22Rv1 (cell line): ENCODE measurements around the gene IKZF3.
A peak's percentile ranks its signal among the peaks of the same experiment; 100 is the strongest.
"Not testable (repeated sequence)": the region's sequence is repeated elsewhere in the genome, so short reads cannot be mapped to it uniquely, and the experiment has no call there.

Experiments used
- H3K27ac ChIP-seq: fragments of 450-650 bp; 2 replicates; pipeline ENCODE4 v1.5.1; 2017
- ZFX ChIP-seq: fragments of 450-650 bp; IDR thresholded peaks from 2 replicates; pipeline ENCODE4 v1.6.1; 2017; ENCODE audit warnings: antibody characterized with exemption, borderline replicate concordance
- TF ChIP-seq, protein P1 (sequence below): fragments of 450-650 bp; IDR thresholded peaks from 2 replicates; pipeline ENCODE4 v1.5.1; 2017; ENCODE audit warnings: mild to moderate bottlenecking

The IKZF3 gene

DNA sequence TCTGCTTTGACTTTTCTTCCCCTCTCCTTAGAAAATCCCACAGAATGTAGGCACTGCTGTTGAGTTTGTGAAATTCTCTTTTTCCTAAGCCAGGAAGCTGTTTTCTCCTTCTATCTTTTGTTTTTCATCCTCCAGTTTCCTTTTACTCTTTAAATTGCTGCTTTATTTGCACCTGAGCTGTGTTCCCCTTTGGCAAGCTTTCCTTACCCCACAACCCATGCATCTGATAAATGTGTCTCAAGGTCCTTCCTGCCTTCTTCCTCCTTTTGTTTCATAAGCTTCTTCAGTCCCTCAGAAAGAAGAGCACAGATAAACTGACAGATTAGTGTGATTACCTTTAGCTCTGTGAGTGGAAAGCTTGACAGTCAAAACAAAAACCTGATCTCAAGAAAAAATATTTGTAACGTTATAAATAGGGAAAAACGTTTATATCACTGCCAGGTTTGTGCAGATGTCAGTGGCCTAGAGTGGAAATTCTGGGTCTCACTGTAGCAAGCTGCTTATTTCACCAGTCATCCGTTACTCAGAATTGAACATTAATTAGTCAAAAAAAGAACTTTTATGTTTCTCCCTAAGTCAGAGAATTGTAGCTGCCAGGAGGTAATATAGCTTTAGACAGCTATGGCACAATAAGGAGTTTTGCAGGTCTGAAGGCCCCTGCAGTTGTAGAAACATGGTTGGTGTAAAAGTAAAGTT, 30.7 kb upstream of the IKZF3 start:
- no peak overlapping the region for H3K27ac ChIP-seq
- TF ChIP-seq, protein P1, sequence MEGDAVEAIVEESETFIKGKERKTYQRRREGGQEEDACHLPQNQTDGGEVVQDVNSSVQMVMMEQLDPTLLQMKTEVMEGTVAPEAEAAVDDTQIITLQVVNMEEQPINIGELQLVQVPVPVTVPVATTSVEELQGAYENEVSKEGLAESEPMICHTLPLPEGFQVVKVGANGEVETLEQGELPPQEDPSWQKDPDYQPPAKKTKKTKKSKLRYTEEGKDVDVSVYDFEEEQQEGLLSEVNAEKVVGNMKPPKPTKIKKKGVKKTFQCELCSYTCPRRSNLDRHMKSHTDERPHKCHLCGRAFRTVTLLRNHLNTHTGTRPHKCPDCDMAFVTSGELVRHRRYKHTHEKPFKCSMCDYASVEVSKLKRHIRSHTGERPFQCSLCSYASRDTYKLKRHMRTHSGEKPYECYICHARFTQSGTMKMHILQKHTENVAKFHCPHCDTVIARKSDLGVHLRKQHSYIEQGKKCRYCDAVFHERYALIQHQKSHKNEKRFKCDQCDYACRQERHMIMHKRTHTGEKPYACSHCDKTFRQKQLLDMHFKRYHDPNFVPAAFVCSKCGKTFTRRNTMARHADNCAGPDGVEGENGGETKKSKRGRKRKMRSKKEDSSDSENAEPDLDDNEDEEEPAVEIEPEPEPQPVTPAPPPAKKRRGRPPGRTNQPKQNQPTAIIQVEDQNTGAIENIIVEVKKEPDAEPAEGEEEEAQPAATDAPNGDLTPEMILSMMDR, result no peak
- TF ChIP-seq ZFX, result no peak

DNA sequence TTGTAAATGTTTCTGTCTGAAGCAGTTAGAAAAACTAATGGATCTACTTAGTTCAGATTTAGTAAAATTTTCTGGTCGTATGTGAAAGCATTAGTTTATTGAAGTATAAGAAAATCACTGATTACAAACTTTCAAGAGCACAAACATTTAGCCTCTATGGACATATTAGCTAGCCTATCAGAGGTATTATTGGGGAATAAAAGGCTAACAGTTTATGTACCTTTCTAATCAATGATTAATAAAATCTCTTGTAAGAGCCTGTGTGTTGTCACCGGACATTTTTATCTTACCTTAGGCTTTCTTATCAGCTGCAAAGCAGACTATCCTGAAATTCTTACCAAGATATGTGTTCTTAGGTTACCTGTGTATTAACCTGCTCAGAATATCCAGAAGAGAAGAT, 25.1 kb upstream of the IKZF3 start:
- no peak overlapping the region for H3K27ac ChIP-seq
- TF ChIP-seq ZFX, result no peak
- TF ChIP-seq, protein P1, result no peak

DNA sequence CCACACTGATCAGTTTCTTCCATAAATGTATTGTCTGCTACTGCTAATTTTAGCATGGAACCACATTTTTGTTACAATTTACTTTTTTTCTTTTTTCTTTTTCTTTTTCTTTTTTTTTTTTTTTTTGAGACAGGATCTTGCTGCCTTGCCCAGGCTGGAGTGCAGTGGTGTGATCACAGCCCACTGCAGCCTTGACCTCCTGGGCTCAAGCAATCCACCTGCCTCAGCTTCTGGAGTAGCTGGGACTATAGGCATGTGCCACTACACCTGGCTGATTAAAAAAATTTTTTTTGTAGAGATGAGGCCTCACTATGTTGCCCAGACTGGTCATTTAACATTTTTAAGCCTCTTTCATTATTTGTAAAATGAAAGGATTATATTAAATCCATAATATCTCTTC, 23.0 kb upstream of the IKZF3 start:
- H3K27ac ChIP-seq, result no peak overlapping the region
- TF ChIP-seq ZFX, result no peak
- TF ChIP-seq, protein P1, result no peak

DNA sequence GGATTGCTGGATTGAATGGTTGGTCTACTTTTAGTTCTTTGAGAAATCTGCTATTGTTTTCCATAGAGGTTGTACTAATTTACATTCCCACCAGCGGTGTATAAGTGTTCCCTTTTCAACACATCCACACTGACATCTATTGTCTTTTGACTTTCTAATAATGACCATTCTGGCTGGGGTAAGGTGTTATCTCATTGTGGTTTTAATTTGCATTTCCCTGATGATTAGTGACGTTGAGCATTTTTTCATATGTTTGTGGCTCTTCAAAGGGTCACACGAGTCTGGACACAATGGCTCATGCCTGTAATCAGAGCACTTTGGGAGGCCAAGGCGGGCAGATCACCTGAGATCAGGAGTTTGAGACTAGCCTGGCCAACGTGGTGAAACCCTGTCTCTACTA, 22.0 kb upstream of the IKZF3 start:
- H3K27ac ChIP-seq, result not testable (repeated sequence)

DNA sequence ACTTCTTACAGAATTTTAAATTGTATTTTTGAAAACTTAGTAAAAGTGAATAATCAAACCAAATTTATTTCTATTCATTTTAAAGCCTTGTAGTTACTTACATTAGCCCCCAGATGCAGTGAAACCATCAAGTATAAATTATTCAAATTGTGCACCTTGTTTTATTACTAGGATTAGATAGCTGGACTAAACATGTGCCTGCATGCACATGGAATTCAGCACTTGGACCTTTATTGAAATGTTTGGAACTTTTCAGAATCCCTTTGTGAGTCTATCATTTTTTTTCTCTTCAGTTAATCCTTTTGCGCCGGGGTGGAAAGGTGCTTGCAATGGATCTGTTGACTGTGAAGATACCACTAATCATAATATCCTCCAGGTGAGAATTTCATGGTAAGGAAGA, 8.6 kb upstream of the IKZF3 start:
- no peak overlapping the region for H3K27ac ChIP-seq
- TF ChIP-seq, protein P1, result peak; percentile 53
- no peak for TF ChIP-seq ZFX

DNA sequence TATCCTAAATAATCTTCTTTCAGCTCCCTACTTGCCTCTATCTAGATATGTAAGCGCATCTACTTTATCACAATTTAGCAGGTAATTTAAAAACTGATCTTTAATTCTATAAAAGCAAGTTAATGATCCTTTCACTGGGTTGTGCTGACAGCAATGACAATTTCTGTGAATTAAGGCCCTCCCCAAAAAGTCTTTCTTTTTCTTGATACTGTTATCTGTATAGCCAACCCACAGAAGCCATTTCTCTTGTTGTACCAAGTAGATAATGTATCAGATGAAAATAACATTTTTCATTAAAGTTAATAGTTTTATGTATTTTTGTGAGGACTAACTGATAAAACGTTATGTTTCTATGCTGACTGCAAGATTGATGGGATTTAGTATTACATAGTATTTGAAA, 7.7 kb upstream of the IKZF3 start:
- no peak for TF ChIP-seq ZFX
- TF ChIP-seq, protein P1, result no peak
- no peak overlapping the region for H3K27ac ChIP-seq

DNA sequence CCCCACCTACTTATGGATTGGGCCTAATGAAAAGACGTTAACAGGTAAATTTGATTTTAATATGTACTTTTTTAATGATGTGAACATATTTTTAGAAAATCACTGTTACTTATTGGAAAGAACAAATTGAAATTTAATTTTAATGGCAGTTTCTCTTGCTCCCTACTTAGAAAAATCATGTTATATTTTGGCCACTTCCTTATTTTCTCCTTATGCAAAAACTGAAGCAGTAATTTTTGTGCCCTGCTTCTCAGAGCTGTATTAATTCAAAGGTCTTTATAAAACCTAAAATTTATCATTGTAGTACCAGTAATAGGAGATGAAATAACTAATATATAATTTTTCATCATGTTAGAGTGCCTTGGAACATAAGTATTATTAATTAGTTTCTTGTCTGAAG, 6.7 kb upstream of the IKZF3 start:
- TF ChIP-seq ZFX, result no peak
- TF ChIP-seq, protein P1, result no peak
- H3K27ac ChIP-seq, result no peak overlapping the region

DNA sequence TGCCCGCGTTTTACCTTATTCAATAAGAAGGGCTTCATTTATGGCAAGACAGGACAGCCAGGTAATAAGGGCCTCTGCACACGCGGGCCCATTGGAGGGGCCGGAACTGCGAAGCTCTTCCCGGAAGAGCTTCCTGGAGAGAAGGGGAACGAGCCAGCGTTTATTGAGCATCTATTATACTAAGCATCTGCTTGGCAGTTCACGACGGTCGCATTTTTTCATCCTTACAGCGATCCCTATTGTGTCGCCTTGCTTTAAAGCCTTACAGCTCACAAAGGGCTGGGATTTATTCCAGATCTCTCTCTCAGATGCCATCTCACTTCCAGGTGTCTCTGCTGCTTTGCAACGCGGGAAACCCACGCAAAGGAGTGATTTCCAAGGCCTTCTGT, 4.4 kb upstream of the IKZF3 start:
- TF ChIP-seq, protein P1, result no peak
- no peak for TF ChIP-seq ZFX

More for the DNA sequence above, 4.4 kb upstream of the IKZF3 start:
- H3K27ac ChIP-seq, result no peak overlapping the region
